Panc1 (cell line): ENCODE results near the gene SETX. TPM values are rescaled to one million over a fixed set of nuclear protein-coding genes. Genes with fewer than 3 reads are reported as not detected.

Experiments
- ATAC-seq: fragments of 200-7000 bp; cut with Tn5 transposase; 2 replicates; pipeline ENCODE4 v1.9.1; 2020; ENCODE audit warnings: mild to moderate bottlenecking, moderate library complexity
- BruUV-seq: library from RNA; stranded (reverse); fragments of 400-500 nt; replicated peaks from 2 replicates; lab custom pipeline; 2021; lab: Mats Ljungman, UMichigan
- CTCF ChIA-PET: fragments of 300-600 bp; sonication (Branson Sonifier 250); formaldehyde crosslinking; loops from one replicate; lab custom pipeline; 2022; ENCODE audit warnings: antibody characterized with exemption; lab: Charles Lee
- POLR2A ChIA-PET: fragments of 300-600 bp; sonication (Branson Sonifier 250); formaldehyde crosslinking; loops from one replicate; lab custom pipeline; 2022; ENCODE audit warnings: antibody characterized with exemption; lab: Charles Lee
- DNase-seq: peaks from one replicate; pipeline ENCODE4 v3.0.0-alpha.2; 2010; ENCODE audit warnings: low read depth, low spot score
- H3K27ac ChIP-seq: 2 replicates; pipeline ENCODE4 v1.5.1; 2011; ENCODE audit warnings: mild to moderate bottlenecking, low read length, inconsistent platforms
- H3K27me3 ChIP-seq: fragments of 200-500 bp; sonication (Bioruptor generic); 2 replicates; pipeline ENCODE4 v1.6.0; 2014; ENCODE audit warnings: low read length, inconsistent platforms; ENCODE audit not compliant: control insufficient read depth, insufficient read depth
- H3K36me3 ChIP-seq: fragments of 200-500 bp; sonication (Bioruptor generic); 2 replicates; pipeline ENCODE4 v1.5.1; 2014; ENCODE audit warnings: inconsistent platforms, mild to moderate bottlenecking, low read length, moderate library complexity; ENCODE audit not compliant: control insufficient read depth, insufficient read depth
- H3K4me1 ChIP-seq: 2 replicates; pipeline ENCODE4 v1.5.1; 2011; ENCODE audit warnings: inconsistent platforms, mild to moderate bottlenecking, low read length, moderate library complexity; ENCODE audit not compliant: control insufficient read depth, insufficient read depth
- H3K4me3 ChIP-seq, 2 experiments: 2 replicates each; pipeline ENCODE4 v1.5.1; 2011 to 2012; ENCODE audit warnings: low read depth in 2 of 2, low read length in 2 of 2, mild to moderate bottlenecking in 2 of 2, inconsistent platforms in 1 of 2, moderate library complexity in 1 of 2
- H3K9me3 ChIP-seq: fragments of 200-500 bp; sonication (Bioruptor generic); 2 replicates; pipeline ENCODE4 v1.5.1; 2014; ENCODE audit warnings: low read depth, mild to moderate bottlenecking, inconsistent platforms, low read length, moderate library complexity; ENCODE audit not compliant: control insufficient read depth, insufficient read depth
- POLR2AphosphoS5 ChIP-seq: IDR thresholded peaks from 2 replicates; pipeline ENCODE4 v1.6.1; 2012; ENCODE audit warnings: mild to moderate bottlenecking, low read depth, low read length, moderate library complexity
- SIN3A ChIP-seq: IDR thresholded peaks from 2 replicates; pipeline ENCODE4 v1.6.1; 2012; ENCODE audit warnings: low read depth, mild to moderate bottlenecking, low read length, moderate library complexity, borderline replicate concordance; ENCODE audit not compliant: insufficient read depth
- TCF7L2 ChIP-seq: IDR thresholded peaks from 2 replicates; pipeline ENCODE4 v1.6.1; 2011; ENCODE audit warnings: mild to moderate bottlenecking, low read depth, low read length, inconsistent platforms
- in situ Hi-C: cut with HindIII; loops from 2 replicates; pipeline ENCODE4 v1.10.0; 2016; ENCODE audit warnings: low sequenced_read_pairs, low pct_unique_long_range_greater_than_20kb
- intact Hi-C: fragments of 100-400 bp; cut with micrococcal nuclease; formaldehyde crosslinking; loops from one replicate; pipeline ENCODE4 v1.10.0; 2022; ENCODE audit not compliant: unreplicated experiment
- total RNA-seq: library from RNA; stranded (reverse); gene quantifications from one replicate; pipeline ENCODE4 v1.2.1, GENCODE V29; 2021; ENCODE audit not compliant: unreplicated experiment
- TF ChIP-seq, protein P1 (sequence below): fragments of 450-650 bp; IDR thresholded peaks from 2 replicates; pipeline ENCODE4 v1.5.1; 2017; ENCODE audit warnings: mild to moderate bottlenecking
- TF ChIP-seq, protein P2 (sequence below), 2 experiments: IDR thresholded peaks; 2 replicates each; pipeline ENCODE4 v1.6.1; 2011 to 2012; ENCODE audit warnings: low read depth in 2 of 2, control low read depth in 1 of 2, low read length in 1 of 2, mild to moderate bottlenecking in 1 of 2, moderate library complexity in 1 of 2; ENCODE audit not compliant: insufficient read depth in 1 of 2

SETX gene
- total RNA-seq, 1 experiment from 2014 or later, result 28.1 TPM

DNA sequence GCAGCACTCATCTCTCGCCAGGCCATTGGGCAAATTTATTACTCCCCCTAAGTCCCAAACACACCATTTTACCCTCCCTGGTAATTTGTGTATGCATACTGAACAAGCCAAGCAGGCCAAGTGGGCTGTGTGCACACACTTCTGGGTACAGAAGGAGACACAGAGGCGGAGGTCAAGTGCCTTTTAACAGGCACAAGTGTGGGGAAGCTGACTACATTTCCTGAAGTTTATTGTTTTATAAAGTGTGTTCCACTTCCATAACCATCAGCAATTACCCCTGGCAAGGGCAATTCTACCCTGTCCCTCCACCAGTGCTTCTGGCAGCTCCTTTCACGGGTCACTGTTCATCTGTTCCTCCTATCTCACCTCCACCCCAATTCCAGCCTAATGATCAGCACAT, 93.9 kb downstream of the SETX start:
- intact Hi-C loops (no loop called here), in situ Hi-C loops (no loop called here)
- TF ChIP-seq TCF7L2, result no peak
- TF ChIP-seq, protein P1, sequence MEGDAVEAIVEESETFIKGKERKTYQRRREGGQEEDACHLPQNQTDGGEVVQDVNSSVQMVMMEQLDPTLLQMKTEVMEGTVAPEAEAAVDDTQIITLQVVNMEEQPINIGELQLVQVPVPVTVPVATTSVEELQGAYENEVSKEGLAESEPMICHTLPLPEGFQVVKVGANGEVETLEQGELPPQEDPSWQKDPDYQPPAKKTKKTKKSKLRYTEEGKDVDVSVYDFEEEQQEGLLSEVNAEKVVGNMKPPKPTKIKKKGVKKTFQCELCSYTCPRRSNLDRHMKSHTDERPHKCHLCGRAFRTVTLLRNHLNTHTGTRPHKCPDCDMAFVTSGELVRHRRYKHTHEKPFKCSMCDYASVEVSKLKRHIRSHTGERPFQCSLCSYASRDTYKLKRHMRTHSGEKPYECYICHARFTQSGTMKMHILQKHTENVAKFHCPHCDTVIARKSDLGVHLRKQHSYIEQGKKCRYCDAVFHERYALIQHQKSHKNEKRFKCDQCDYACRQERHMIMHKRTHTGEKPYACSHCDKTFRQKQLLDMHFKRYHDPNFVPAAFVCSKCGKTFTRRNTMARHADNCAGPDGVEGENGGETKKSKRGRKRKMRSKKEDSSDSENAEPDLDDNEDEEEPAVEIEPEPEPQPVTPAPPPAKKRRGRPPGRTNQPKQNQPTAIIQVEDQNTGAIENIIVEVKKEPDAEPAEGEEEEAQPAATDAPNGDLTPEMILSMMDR, result no peak
- TF ChIP-seq, protein P2, sequence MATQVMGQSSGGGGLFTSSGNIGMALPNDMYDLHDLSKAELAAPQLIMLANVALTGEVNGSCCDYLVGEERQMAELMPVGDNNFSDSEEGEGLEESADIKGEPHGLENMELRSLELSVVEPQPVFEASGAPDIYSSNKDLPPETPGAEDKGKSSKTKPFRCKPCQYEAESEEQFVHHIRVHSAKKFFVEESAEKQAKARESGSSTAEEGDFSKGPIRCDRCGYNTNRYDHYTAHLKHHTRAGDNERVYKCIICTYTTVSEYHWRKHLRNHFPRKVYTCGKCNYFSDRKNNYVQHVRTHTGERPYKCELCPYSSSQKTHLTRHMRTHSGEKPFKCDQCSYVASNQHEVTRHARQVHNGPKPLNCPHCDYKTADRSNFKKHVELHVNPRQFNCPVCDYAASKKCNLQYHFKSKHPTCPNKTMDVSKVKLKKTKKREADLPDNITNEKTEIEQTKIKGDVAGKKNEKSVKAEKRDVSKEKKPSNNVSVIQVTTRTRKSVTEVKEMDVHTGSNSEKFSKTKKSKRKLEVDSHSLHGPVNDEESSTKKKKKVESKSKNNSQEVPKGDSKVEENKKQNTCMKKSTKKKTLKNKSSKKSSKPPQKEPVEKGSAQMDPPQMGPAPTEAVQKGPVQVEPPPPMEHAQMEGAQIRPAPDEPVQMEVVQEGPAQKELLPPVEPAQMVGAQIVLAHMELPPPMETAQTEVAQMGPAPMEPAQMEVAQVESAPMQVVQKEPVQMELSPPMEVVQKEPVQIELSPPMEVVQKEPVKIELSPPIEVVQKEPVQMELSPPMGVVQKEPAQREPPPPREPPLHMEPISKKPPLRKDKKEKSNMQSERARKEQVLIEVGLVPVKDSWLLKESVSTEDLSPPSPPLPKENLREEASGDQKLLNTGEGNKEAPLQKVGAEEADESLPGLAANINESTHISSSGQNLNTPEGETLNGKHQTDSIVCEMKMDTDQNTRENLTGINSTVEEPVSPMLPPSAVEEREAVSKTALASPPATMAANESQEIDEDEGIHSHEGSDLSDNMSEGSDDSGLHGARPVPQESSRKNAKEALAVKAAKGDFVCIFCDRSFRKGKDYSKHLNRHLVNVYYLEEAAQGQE (IDR thresholded peaks at IDR 0.05; ENCODE audit: insufficient read depth in 1 of 2, low read depth in 2 of 2, low read length in 1 of 2), result no peak
- no peak for TF ChIP-seq SIN3A
- no peak for TF ChIP-seq POLR2AphosphoS5
- ATAC-seq (no peak), DNase-seq (no peak)
- ChIA-PET CTCF (no interaction called here), POLR2A (no interaction called here)
- H3K27ac ChIP-seq, result no peak overlapping the region
- peaks cover 7% of the 10 kb centered on the region for H3K36me3 ChIP-seq
- BruUV-seq, result no TSS peak
- no peaks in the 10 kb centered on the region for H3K9me3 ChIP-seq
- no peaks in the 10 kb centered on the region for H3K4me1 ChIP-seq
- H3K4me3 ChIP-seq, result no peak overlapping the region
- H3K27me3 ChIP-seq, result no peaks in the 10 kb centered on the region

DNA sequence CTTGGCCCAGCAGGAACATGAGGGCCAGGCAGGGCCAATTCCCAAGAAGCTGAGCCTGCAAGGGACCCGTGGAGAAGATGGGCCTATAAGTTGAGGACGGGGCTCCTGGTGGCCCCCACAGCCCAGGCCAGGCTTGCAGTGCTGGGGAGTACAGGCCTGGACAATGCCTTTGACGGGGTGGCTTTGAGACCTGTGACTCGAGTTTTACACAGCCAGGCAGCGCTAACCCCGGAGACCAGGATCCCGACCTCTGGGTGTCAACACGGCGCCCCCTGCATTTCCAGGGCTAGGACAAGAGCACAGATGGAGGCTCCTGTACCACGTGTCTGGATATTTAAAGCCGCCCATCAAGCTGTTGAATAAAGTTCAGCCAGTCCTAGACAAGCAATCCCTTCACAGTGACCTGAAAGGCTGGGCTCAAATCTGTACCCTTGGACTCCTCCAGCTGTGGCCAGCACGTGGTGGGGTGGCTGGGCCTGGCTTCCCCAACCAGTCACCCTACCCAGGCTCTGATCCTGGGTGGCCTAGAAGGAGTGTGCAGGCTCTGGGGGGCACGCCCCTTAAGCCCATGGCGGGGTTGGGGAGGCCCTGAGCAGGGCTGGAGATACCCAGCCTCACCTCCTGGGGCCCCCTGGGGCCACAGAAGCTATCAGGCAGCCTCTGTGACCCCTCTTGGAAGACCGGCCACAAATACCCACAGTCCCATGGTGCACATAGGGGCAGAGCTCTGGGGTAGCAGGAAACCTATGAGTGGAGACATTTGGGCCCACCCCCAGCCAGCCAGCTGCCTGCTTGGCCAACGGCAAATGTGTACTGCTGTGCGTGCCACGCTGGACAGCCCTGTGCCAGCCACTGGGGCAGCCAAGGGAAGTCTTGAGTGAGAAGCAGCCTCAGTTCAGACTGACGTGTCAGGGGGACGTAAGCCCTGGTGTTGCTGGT, 104.2 kb downstream of the SETX start:
- H3K27ac ChIP-seq, result no peak overlapping the region
- H3K9me3 ChIP-seq, result no peaks in the 10 kb centered on the region
- TF ChIP-seq SIN3A, result no peak
- H3K36me3 ChIP-seq, result no peaks in the 10 kb centered on the region
- no peaks in the 10 kb centered on the region for H3K27me3 ChIP-seq
- H3K4me3 ChIP-seq, result no peak overlapping the region
- CTCF ChIA-PET, result no interaction called here
- H3K4me1 ChIP-seq, result no peaks in the 10 kb centered on the region; the same call in 1 of the 2 replicates
- no peak for ATAC-seq
- intact Hi-C loops, result loop anchor here (5.0 kb wide), 1 partner anchor 488 kb away; no protein-coding TSS in a partner anchor
- in situ Hi-C loops, result no loop called here
- DNase-seq, result no peak
- POLR2A ChIA-PET, result no interaction called here
- no TSS peak for BruUV-seq

DNA sequence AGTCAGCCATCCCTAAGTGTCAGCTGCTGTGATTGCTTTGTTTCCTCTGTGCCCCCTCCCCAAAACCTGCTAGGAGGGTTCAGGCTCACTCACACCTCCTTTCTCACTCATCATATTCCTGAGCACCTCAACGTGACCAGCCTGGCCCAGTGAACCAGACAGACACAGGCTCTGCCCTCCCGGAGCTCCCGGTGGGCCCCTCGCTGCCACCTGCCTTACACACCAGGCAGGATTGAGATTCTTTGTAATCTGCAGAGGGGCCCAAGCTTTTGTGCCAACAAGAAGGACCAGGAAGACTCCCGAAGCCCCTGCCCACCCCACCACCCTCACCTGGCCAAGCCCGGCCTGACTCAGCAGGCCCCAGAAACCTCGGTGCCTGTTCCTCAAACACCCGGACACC, 105.1 kb downstream of the SETX start:
- Histone ChIP-seq H3K36me3 (no peaks in the 10 kb centered on the region), H3K4me3 (no peak overlapping the region), H3K27ac (no peak overlapping the region), H3K4me1 (no peaks in the 10 kb centered on the region; the same call in 1 of the 2 replicates), H3K27me3 (no peaks in the 10 kb centered on the region), H3K9me3 (no peaks in the 10 kb centered on the region)
- no peak for ATAC-seq
- intact Hi-C loops (loop anchor here (5.0 kb wide), 1 partner anchor 487 kb away; no protein-coding TSS in a partner anchor), in situ Hi-C loops (no loop called here)
- TF ChIP-seq, protein P2 (IDR thresholded peaks at IDR 0.05; ENCODE audit: insufficient read depth in 1 of 2, low read depth in 2 of 2, low read length in 1 of 2), result no peak
- no peak for TF ChIP-seq POLR2AphosphoS5
- no peak for TF ChIP-seq TCF7L2
- no peak for TF ChIP-seq SIN3A
- TF ChIP-seq, protein P1, result no peak
- no peak for DNase-seq
- BruUV-seq, result no TSS peak
- ChIA-PET CTCF (no interaction called here), POLR2A (no interaction called here)
